A673 (cell line): ENCODE results near the gene ARHGEF4. TPM values are rescaled to one million over a fixed set of nuclear protein-coding genes. Genes with fewer than 3 reads are reported as not detected.

Experiments used
- BruUV-seq: library from RNA; stranded (reverse); fragments of 400-500 nt; replicated peaks from 2 replicates; lab custom pipeline; 2021; lab: Mats Ljungman, UMichigan
- CTCF ChIA-PET: fragments of 300-600 bp; sonication (Branson Sonifier 250); formaldehyde crosslinking; loops from one replicate; lab custom pipeline; 2022; ENCODE audit warnings: antibody characterized with exemption; lab: Charles Lee
- POLR2A ChIA-PET: fragments of 300-600 bp; sonication (Branson Sonifier 250); formaldehyde crosslinking; loops from one replicate; lab custom pipeline; 2022; ENCODE audit warnings: antibody characterized with exemption; ENCODE audit not compliant: low non-redundant PET; lab: Charles Lee
- DNase-seq: peaks from one replicate; pipeline ENCODE4 v3.0.0-alpha.2; 2015; ENCODE audit warnings: low spot score
- H3K27ac ChIP-seq: fragments of 200-600 bp; sonication (generic); 2 replicates; pipeline ENCODE4 v1.5.1; 2016; ENCODE audit warnings: mixed run types, low read depth, mild to moderate bottlenecking, mixed read lengths, antibody characterized with exemption, low read length; ENCODE audit not compliant: poor library complexity, severe bottlenecking
- H3K27me3 ChIP-seq: fragments of 200-600 bp; sonication (generic); replicated peaks from 2 replicates; pipeline ENCODE4 v1.6.1; 2017; ENCODE audit warnings: mixed run types, low read depth, mild to moderate bottlenecking, mixed read lengths, antibody characterized with exemption, low read length; ENCODE audit not compliant: insufficient read depth, poor library complexity
- H3K36me3 ChIP-seq: fragments of 200-600 bp; sonication (generic); 2 replicates; pipeline ENCODE4 v1.6.1; 2016; ENCODE audit warnings: mixed run types, mild to moderate bottlenecking, mixed read lengths, antibody characterized with exemption, low read length; ENCODE audit not compliant: insufficient read depth, poor library complexity, severe bottlenecking
- H3K4me1 ChIP-seq: fragments of 200-600 bp; sonication (generic); 2 replicates; pipeline ENCODE4 v1.6.1; 2017; ENCODE audit warnings: mixed run types, mild to moderate bottlenecking, mixed read lengths, antibody characterized with exemption, low read length; ENCODE audit not compliant: insufficient read depth, poor library complexity, severe bottlenecking
- H3K4me3 ChIP-seq: fragments of 200-600 bp; sonication (generic); 2 replicates; pipeline ENCODE4 v1.5.1; 2016; ENCODE audit warnings: low read depth, mixed run types, mild to moderate bottlenecking, mixed read lengths, low read length; ENCODE audit not compliant: poor library complexity, severe bottlenecking
- H3K9me3 ChIP-seq: fragments of 200-600 bp; sonication (generic); 2 replicates; pipeline ENCODE4 v1.6.1; 2016; ENCODE audit warnings: mixed run types, low read depth, mild to moderate bottlenecking, mixed read lengths, antibody characterized with exemption, low read length; ENCODE audit not compliant: poor library complexity, severe bottlenecking
- EZH2 ChIP-seq: fragments of 200-600 bp; sonication (generic); IDR thresholded peaks from 2 replicates; pipeline ENCODE4 v1.6.1; 2017; ENCODE audit warnings: borderline replicate concordance, low read depth, mild to moderate bottlenecking, mixed read lengths, antibody characterized with exemption, low read length; ENCODE audit not compliant: poor library complexity, severe bottlenecking
- intact Hi-C: fragments of 100-400 bp; cut with micrococcal nuclease; formaldehyde crosslinking; loops from one replicate; pipeline ENCODE4 v1.10.0; 2022; ENCODE audit not compliant: unreplicated experiment
- total RNA-seq: library from RNA; stranded (reverse); gene quantifications from 2 replicates; pipeline ENCODE4 v1.2.3, GENCODE V29; 2021
- TF ChIP-seq, protein P1 (sequence below): fragments of 300-800, 200-600 bp; sonication (generic); conservative IDR thresholded peaks from 2 replicates; pipeline ENCODE4 v1.5.1; 2017; ENCODE audit warnings: low read depth, mild to moderate bottlenecking, antibody characterized with exemption, low read length, moderate library complexity, mixed read lengths

ARHGEF4 gene
- total RNA-seq, 1 experiment from 2014 or later = 2.1 TPM

DNA sequence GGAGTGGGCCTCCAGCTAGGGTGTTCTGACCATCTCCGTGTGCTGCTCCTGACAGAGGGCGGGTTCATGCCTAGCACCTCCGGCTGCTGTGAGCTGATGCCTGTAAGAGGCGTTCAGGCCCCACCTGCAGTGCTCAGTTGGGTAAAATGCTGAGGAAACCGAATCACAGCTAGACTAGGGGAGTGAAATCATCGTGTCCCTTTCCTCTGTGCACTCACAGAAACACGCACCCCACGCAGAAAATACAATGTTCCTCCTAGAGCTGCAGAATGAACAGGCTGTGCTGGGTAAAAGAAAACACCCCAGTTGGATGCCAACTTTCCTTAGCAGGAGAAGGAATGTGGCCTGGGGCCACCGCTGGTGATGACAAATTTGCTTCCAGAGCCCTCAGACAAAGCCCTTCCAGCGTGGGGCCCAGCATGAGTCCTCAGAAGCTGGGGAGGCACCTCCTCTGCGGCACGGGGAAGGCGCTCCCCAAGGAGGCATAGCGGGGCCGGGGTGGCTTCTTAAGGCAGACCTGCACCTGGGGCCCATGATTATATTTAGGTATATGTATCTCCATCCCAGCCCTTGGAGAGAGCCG lies 16.3 kb upstream of the ARHGEF4 start:
- CTCF ChIA-PET = interaction anchor here (0.5 kb wide), 1 partner anchor 16 kb away, joined by 7 read pairs; no protein-coding TSS in a partner anchor
- H3K9me3 ChIP-seq = no peaks in the 10 kb centered on the region
- DNase-seq = no peak
- no TSS peak for BruUV-seq
- no peaks in the 10 kb centered on the region for H3K36me3 ChIP-seq
- TF ChIP-seq, protein P1, sequence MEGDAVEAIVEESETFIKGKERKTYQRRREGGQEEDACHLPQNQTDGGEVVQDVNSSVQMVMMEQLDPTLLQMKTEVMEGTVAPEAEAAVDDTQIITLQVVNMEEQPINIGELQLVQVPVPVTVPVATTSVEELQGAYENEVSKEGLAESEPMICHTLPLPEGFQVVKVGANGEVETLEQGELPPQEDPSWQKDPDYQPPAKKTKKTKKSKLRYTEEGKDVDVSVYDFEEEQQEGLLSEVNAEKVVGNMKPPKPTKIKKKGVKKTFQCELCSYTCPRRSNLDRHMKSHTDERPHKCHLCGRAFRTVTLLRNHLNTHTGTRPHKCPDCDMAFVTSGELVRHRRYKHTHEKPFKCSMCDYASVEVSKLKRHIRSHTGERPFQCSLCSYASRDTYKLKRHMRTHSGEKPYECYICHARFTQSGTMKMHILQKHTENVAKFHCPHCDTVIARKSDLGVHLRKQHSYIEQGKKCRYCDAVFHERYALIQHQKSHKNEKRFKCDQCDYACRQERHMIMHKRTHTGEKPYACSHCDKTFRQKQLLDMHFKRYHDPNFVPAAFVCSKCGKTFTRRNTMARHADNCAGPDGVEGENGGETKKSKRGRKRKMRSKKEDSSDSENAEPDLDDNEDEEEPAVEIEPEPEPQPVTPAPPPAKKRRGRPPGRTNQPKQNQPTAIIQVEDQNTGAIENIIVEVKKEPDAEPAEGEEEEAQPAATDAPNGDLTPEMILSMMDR = no peak
- no peak for TF ChIP-seq EZH2
- no peak overlapping the region for H3K27ac ChIP-seq
- no peaks in the 10 kb centered on the region for H3K27me3 ChIP-seq
- intact Hi-C loops = no loop called here
- no peak overlapping the region for H3K4me3 ChIP-seq
- POLR2A ChIA-PET = no interaction called here
- H3K4me1 ChIP-seq = peaks cover 5% of the 10 kb centered on the region

DNA sequence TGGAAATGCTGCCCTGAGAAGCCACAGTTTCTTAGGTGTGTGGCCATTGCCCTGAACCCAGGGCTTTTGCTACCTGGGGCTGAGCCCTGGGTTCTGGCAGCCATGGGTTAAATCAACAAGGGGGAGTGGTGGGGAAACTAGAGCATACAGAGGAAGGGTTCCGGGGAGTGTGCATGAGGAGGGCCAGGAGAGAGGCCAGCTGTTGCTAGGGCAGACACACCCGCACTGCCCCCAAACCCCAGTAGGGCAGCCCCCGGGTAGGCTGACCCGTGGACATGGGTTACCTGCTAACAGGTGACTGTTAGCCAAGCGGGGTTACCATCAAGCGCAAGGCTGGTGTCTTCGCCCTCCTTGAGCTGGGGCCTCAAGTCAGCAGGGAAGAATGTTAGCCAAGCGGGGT lies 14.8 kb upstream of the ARHGEF4 start:
- no peaks in the 10 kb centered on the region for H3K27me3 ChIP-seq
- H3K9me3 ChIP-seq = no peaks in the 10 kb centered on the region
- TF ChIP-seq, protein P1 = no peak
- TF ChIP-seq EZH2 = no peak
- BruUV-seq = no TSS peak
- H3K4me3 ChIP-seq = no peak overlapping the region
- no peak for DNase-seq
- intact Hi-C loops = no loop called here
- no peaks in the 10 kb centered on the region for H3K36me3 ChIP-seq
- H3K27ac ChIP-seq = no peak overlapping the region
- POLR2A ChIA-PET = interaction anchor here (0.8 kb wide), 1 partner anchor 550 kb away, joined by 3 read pairs; no protein-coding TSS in a partner anchor
- peaks cover 5% of the 10 kb centered on the region for H3K4me1 ChIP-seq
- CTCF ChIA-PET = no interaction called here

DNA sequence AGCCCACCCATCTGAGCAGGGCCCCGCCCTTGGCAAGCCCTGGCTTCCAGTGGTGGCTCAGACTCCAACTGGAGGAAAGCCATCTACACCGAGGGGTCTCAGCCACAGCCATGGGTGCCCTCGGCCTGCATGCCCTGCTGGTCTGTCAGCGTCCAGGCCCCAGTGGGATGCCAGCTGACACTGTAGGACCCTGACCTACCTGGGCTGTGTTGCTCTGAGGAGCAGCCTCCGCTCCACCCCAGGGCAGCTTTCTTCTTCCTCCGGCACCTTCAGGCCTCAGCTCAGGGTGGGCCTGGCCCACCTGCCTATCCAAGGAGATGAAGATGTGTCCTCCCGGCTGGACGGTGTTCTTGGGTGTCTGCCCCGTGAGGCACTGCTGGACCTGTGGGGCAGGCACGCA lies 13.9 kb upstream of the ARHGEF4 start:
- no peak overlapping the region for H3K4me3 ChIP-seq
- TF ChIP-seq, protein P1 = no peak
- no peaks in the 10 kb centered on the region for H3K9me3 ChIP-seq
- no peak overlapping the region for H3K27ac ChIP-seq
- H3K27me3 ChIP-seq = no peaks in the 10 kb centered on the region
- no peak for DNase-seq
- BruUV-seq = no TSS peak
- H3K4me1 ChIP-seq = peaks cover 5% of the 10 kb centered on the region
- ChIA-PET POLR2A (no interaction called here), CTCF (no interaction called here)
- intact Hi-C loops = no loop called here
- no peaks in the 10 kb centered on the region for H3K36me3 ChIP-seq
